ENCODE results near the gene EDN3.

Gene EDN3

DNA sequence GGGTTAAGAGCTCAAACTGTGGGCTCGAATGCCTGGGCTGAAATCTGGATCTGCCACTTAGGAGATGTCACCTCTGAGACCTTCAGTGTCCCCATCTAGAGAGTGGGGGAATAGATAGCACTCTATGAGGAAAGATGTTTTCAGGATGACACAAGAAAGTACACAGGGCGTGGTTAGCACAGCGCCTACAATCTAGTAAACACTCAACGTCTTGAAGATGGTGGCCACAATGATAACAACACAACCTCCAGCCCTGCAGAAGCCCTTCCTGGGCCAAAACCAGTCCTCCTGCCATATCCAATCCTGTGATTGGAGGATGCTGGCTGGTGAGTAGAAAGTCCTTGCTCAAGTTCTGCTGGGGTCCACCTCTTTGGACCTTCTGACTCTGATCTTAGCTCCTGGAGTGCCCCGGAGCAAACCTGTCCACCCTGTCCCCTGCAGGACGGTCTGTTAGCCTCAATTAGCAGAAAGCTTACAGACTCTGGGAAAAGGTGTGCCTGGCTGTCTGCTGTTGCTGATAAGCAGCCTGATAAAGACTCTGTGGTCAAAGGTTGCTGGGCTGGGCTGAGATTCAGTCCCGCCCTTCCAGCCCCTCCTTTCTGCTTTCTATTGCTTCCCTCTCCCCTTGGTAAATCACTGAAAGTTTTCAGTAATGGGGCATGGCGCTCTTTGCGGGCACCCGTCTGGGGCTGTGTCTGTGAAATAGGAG is 8.2 kb downstream of the EDN3 start:
- no peak for DNase-seq

DNA sequence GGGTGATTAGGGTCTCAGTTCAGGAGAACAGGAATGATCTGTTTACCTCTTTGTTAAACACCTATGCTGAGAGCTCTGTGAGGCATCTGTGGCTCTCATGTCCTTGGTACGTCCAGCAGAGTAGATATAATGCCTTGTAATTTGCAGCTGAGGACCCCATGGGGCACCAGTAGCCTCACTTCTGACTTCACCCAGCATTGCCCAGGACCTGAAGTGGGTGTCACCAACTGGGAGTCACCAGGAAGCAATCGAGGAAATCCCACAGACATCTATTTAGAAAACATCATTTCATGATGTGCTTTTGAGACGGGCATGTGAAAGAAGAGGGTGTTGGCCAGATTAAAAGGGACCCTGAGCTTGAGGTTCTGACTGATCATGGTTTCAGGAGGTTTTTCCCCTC is 8.8 kb downstream of the EDN3 start:
- DNase-seq, result no peak

DNA sequence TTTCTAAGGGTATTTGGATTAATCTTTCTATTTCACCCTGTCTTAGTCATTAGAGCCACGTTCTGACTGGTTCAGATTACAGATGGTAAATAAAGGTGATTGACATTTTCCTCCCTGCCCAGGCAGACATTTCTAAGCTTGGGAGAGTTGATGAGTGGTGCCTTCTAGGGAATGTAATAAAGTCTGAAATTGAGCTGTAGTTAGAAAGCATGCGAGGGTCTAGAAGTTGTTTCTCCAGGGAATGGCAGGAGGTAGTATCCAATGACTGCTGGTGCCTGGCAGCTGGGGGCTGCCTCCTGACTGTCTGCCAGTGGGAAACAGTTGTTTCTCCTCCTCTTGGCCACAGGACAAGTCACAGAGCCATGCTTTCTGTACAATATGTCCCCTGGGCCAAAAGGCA is 14.6 kb downstream of the EDN3 start:
- no peak for DNase-seq

DNA sequence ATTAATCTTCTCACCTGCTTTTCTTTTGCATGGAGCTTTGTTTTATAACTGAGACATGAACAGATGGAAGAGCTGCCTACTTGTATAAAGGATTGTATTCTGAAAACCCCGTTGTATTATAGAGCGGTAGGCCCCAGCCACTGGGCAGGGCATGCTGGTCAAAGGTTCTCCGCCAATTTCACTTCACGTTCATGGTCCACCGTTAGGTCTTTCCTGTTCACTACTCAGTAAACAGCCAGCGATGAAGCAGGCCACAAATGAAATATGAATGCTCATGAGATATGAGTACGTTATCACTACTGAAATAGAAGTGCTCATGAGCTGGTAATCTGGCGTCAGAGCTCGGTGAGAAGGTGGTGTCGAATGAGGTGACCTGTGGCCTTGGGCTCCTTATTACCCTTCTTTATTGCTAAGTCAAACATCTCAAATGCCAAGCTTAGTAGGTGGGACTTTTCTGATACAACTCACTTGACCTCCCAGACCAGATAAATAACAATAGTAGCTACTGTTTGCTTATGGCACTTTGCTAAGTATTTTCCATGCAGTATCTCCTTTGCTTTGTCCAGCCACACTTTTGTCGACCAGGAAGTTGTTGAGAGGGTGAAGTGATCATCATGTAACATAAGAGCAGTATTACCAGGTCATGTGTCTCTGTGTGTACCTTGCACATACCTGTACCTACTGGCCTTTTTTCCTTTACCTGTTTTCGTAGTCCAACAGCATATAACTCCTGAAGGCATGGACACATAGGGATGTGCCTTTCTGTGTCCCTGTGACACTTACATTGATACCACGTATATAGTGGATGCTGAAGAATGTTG is 16.7 kb downstream of the EDN3 start:
- no peak for DNase-seq

DNA sequence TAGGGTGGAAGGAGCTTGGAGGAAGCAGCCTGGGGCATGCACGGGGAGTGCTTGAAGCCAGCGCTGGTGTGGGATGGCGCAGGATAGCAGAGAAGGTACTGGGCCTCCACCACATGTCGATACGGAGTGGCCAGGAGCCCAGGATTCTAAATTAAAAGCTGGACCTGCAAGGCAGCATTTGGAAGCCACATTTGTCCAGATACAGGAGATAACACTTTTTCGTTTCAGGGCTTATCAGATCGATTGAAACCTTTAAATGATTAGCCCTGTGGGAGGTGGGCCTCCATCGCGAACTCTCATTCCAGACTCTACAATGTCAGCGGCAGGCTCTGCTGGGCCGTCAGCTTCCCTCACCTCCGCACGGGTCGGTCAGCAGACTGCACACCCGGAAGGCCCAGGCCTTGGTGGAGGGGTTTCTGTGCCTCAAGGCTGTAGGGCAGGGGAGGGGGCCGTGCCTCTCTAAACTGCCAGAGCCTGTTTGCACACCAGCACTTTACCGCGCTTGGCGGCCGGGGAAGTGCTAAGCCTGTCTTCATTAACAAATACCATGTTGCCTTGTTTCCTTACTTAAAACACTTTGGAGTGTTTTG is 17.9 kb downstream of the EDN3 start:
- DNase-seq, result no peak

DNA sequence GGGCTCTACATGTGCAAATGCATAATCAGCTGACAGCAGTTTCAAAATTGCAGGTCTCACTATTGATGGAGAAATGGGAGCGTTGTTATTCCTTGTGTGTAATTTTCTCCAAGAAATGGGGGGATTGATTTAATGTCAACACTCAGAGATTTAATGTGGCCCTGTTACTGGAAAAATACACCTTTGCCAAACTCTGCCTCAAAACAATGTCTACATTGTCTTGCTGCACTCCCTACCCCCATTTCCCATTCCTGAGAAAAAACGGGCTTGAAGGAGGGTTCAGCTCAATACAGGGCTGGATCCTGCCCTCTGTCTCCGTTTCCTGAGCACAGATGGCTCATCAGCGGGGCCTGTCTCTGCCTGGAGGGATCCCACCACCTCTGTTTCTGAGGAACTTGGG is 18.4 kb downstream of the EDN3 start:
- DNase-seq, result no peak

DNA sequence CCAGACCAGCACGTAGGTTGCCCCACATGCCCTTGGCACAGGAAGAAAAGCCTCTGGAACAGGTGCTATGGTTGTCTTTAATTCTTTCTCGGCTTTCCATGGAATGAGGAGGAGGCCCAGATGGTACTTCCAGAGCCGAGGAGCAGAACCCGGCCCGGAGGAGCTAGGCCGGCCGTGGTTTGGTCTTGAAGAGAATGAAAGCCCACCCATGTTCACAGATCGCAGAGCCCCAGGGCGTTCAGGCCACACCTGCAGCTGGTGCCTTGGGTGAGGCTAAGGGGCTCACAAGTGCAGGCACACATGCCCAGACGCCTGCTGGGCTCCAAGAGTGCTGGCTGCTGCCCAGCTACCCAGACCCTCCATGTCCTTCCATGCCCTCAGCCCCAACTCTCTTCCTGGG is 20.0 kb downstream of the EDN3 start:
- no peak for DNase-seq

DNA sequence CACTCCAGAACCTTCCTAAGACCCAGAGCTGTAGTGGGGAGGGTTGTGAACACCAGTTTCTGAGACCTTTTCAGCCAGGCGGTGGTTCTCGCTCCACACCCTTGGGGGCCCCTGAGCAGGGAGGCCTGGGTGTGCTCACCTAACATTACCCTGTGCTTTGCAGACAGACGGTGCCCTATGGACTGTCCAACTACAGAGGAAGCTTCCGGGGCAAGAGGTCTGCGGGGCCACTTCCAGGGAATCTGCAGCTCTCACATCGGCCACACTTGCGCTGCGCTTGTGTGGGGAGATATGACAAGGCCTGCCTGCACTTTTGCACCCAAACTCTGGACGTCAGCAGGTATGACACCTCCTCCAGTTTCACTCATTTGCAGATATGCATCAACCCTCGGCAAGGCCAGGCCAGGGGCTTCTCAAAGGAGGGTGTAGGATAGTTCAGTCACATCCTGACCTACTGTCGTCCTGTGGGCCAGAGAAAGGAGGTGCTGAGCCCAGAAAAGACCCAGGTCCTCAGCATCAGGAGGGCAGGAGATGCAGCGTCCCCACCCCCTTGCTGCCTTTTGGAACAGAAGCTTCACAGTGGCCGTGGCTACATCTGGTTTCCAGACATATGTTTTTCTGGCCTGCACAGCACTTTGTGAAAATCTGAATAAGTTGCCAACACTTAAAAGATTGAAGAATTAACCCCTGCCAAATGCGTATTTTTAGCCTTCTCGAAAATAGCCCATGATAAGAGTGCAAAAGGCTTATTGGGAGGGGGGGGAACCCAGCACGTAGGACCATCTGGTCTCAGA is 20.6 kb downstream of the EDN3 start:
- no peak for DNase-seq

DNA sequence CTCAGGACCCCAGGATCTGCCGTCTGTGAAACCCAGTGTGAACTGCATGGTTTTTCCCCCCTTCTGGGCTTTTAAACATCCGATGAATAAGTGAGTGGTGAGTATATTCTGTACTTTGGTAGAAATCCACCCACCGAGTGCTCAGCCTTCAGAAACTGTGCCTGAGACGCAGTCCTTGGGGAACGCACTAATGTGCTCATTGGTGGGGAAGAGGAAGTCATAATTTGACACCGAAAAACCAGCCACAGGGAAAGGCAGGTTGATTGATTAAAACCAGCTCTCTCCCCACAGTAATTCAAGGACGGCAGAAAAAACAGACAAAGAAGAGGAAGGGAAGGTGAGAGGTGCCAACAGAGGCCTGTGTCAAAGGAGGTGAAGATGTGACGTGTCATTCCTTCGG is 21.7 kb downstream of the EDN3 start:
- DNase-seq, result no peak

DNA sequence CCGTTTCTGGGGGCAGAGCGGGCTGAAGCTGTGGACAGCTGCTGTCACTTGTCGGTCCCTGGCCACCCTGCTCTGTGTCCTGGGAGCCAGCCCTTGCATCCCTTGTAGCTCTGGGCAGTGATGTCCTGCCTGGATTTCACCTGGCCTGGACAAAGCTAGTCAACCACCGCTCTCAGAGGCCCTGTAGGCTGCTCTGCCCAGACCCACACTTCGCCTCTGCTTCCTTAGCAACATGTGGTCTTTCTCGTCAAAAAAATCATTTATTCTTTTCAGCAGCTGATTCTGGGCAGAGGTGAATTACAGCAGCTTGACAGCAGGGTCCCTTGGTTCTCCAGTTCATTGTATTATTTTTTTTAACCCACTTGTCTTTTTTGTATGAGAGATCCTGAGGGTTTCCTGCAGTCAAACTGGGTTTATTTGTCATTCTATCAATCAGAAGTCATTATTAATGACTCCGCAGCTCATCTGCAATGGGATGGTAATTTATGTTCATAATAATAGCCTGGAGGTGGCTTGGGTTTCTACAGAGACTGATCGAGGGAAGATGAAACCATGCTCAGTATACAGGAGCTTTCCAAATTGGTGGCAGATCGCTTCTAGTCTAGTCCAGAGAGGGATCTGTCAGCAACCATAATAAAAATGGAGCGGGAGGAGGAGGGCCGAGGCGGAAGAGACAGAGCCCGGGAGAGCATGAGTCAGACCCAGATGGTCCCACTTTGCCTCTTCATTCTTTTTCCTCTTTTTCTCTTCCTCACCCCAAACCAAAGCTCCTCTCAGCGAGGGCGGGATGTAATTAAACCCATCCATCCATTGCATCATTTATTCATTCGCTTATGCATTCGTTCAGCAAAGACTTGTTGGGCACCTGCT is 22.4 kb downstream of the EDN3 start:
- no peak for DNase-seq

DNA sequence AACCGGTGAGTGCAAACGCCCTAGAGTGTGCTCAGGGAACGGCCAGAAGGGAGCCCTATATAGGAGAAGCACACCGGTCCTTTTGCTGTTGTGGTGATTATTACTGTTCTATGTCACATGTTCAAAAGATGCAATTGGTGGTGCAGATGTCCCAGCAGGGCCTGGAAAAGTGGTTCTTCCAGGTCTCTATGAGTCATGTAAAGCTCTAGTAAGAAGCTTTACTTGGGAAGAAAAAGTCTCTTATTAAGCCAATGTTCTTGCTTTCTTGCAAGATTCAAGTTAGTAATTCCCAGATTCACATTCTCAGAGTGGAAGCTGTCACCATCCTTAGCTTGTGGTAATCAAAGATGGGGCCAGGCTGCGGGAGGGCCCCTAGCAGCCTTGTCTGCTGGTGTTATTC is 23.3 kb downstream of the EDN3 start:
- DNase-seq, result no peak

DNA sequence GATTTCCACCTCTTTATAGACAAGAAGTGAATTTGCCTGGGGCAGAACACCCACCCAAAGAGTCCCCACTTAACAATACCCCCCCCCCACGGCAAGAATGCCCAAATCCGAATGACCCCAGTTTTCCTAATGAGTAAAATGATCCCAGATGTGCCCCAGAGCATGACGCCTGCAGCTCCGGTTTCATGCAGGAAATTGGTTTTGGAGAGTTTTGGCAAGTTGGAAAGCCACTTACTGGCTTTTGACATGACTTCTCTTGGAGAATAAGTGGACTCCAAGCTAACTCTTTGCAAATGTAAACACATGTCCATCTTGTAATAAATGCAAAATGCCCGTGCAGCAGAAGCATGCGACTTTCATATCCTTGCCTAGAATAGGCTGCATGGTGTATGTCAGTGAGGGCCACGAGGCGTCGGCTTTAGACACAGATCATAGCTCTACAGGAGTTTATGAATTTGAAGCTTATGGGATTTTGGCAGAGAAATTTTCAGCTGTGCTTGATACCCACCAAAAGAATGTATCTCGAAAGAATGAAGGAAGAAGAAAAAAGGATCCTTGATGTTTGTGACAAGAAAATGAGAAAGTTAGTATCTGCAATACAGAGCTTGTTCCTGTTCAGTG is 24.2 kb downstream of the EDN3 start:
- no peak for DNase-seq

DNA sequence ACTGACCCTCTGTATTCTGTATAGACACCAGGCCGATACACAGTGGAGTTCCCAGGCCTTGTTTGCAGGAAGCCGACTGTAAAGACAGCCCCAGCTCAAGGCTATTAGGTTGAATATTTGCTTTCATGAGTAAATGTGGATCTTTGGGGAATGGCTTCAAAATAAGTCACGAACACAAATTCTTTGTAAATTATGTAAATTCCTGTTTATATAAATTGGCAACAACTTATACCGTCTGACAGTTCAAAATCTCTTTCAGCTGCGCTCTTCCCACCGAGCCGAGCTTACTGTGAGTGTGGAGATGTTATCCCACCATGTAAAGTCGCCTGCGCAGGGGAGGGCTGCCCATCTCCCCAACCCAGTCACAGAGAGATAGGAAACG is 24.7 kb downstream of the EDN3 start:
- no peak for DNase-seq

DNA sequence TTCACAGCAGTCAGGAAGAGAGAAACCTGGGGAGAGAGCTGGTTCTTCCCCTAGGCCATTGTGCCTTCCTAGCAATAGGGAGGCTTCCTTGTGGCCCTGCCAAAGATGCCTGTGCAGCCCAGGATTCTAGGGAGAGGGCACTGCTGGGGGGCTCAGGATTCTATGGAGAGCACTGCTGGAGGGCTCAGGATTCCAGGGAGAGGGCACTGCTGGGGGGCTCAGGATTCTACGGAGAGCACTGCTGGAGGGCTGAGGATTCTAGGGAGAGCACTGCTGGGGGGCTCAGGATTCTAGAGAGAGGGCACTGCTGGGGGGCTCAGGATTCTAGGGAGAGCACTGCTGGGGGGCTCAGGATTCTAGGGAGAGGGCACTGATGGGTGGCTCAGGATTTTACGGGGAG is 25.8 kb downstream of the EDN3 start:
- DNase-seq, result no peak

DNA sequence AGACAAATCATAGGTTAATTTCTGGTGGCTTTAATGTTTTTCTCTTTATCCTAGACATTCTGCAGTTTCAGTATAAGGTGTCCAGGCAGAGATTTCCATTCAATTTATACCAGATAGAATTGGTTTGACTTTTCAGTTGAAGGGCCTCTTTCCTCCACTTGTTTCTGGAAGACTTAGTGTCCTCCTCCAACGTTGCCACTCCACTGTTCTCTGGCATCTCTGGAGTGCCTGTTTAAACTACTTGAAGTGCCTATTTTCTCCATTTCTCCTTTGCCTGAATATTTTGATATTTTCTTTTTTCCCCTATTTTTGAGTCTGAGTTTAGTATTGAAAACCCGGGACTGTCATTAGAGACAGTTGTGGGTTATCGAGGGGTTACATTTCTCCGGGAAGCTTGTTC is 27.7 kb downstream of the EDN3 start:
- no peak for DNase-seq

DNA sequence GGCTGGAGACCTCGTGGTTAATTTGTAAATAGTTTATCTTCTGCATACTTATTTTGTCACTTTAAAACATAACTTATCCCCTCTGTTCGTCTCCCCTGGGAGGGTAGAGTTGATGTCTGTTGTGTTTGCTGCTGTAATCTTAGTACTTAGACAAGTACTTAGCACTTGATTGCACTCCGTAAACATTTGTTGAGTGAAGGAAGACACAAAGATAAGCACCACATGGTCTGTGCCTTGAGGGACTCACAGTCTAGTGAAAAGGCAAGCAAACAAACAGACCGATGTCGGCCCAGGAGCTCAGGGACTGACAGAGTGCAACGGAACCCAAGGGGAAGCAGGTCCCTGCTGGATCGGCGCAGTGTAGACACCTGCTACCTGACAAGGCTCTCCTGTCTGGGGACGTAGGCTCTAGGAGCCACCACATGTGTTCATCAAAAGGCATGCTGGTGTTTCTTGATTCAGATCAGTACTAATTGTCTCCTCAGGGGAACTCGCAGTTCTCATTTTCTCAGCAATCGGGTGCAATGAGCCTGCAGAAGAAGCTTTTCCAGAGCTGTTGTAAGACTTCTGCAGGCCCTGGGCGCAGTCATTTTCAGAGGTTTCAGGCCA is 31.4 kb downstream of the EDN3 start:
- DNase-seq, result no peak

DNA sequence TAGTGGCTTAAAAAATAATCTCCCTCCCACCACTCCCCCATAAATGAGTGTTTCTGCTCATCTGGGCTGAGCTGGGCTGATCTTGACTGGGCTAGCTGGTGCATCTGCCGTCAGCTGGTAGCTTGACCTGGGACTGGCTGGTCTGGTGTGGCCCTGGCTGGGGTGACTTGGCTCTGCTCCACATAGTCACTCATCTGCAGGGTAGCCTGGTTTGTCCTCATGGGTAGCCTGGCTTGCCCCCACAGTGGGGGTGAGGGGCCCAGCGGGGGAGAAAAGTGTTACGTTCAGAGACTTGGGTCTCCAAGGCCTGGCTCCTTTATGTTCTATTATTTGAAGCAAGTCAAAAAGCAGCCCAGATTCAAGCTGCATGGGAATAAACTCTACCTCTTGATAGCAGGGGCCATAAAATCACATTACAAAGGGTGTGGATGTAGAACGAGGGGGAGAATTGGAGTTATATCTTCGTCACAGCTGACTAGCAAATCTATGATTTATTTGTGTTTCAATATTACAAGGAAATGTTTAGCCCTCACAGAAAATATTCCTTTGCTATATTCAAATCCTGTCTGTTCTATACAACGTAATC is 32.9 kb downstream of the EDN3 start:
- DNase-seq, result no peak

DNA sequence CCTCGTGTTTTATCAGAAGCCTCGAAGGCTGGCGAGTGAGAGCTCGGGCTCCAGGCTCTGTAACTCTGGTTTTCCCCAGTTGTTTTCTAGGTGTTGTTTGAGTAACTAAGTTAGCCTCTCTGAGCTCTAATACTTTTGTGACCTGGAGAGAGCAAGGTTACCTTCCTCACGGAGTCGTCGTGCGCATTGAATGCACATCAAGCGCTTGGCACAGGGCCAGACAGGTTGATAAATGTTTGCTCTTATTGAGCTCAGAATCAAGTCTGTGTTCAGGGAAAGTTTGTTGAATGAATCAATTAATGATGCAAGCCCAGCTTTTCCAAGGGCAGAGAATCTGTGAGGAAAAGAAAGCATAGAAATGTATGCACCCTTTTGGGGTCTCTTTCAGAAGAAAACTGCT is 33.5 kb downstream of the EDN3 start:
- DNase-seq, result no peak

DNA sequence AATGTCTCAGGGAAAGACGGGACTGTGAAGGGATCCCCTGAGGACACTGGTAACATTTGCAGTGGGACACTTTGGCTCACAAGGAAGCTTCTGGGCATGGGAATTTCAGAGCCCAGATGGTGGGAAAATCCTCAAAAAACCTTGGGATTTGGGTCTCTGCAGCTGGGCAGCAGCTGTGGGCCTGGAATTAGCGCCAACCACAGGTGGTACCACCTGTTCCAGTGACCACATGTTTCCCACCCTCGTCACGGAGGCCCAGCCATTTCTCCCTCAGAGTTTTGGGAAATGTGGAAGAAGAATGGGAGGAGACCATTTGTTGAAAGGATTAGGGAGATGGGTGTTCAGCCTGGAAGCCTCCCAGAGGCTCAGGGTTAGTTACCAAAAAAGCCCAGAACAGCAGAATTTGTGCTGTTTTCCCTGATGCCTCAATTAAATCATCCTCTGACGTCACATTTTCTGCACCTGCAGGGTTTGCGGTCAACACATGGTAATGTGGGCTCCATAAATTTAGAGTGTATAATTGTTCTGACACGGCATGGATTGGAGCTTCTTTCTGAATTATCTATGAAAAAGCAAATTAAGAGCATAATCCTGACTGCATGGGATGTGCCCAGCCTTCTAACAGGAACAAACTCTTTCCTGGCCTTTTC is 34.4 kb downstream of the EDN3 start:
- DNase-seq, result no peak

DNA sequence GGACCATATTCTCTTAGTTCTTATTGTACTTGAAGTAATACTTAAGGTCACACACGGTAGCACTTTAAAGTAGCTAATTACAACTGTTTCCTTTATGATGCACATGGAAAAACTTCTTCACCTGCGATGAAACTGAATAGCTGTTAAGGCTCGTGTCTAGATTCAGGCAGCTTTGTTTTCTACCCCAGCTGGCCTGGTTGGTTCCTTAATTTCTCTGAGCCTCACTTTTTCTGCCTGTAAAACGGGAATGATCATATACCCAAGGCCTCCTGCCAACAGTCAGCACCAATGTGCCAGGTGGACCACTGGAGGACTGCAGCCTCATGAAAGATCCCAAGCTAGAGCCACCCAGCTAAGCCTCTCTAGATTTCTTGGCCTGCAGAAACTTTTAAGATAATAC is 35.0 kb downstream of the EDN3 start:
- no peak for DNase-seq

DNA sequence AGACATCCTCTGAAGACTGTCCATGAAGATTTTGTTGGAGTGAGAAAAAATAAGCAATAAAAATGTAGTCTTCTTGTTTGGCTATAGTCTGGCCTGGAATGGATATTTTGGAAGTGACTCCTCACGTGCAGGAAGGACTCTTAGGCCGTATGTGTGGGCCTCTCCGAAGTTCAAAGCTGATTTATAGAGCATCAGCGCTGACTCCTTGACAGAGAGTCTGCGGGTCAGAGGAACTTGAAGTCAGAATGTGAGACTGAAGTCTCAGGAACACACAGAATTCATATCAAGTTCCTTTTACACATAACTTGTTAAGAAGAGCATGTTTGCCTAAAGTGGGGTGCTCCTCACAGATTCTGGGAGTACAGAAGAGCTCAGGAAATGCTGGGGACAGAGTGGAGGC is 36.1 kb downstream of the EDN3 start:
- DNase-seq, result no peak
